Lung microvascular endothelial cell (primary cell): ENCODE data around the gene GNA12. TPM values are rescaled to one million over a fixed set of nuclear protein-coding genes. Genes with fewer than 3 reads are reported as not detected.
A peak's percentile ranks its signal among the peaks of the same experiment; 100 is the strongest.
"Not testable (repeated sequence)": the region's sequence is repeated elsewhere in the genome, so short reads cannot be mapped to it uniquely, and the experiment has no call there.

Source experiments
- DNase-seq, 2 donors: peaks; one replicate each; pipeline versions ENCODE4 v3.0.0 to v3.0.0-alpha.2; 2010; ENCODE audit warnings: low read depth in 2 of 2
- total RNA-seq: library from RNA; depleted of rRNA; stranded (reverse); fragments of >200 nt; gene quantifications from 2 replicates; pipeline ENCODE4 v1.2.1, GENCODE V29; 2014

Gene GNA12
- total RNA-seq, 1 donor from 2014 or later, result 27.2 TPM

- DNase-seq, result no peak
Observed at GRCh38 chr7:2701424-2701823, 142.7 kb downstream of the GNA12 start.

- no peak for DNase-seq
Observed at GRCh38 chr7:2700141-2700850, 143.8 kb downstream of the GNA12 start.

GRCh38 chr7:2699289-2699620 lies 144.9 kb downstream of the GNA12 start:
- no peak for DNase-seq

GRCh38 chr7:2698581-2699288 lies 145.4 kb downstream of the GNA12 start:
- no peak for DNase-seq

- DNase-seq, result not testable (repeated sequence)
Observed at GRCh38 chr7:2694122-2694436, 150.0 kb downstream of the GNA12 start.

- DNase-seq, result not testable (repeated sequence)
Observed at GRCh38 chr7:2693420-2694121, 150.5 kb downstream of the GNA12 start.

- DNase-seq, result no peak
Observed at GRCh38 chr7:2692543-2692942, 151.6 kb downstream of the GNA12 start.

- DNase-seq, result not testable (repeated sequence)
Observed at GRCh38 chr7:2691932-2692439, 152.1 kb downstream of the GNA12 start.

- no peak for DNase-seq
Observed at GRCh38 chr7:2691011-2691707, 152.9 kb downstream of the GNA12 start.

GRCh38 chr7:2689951-2690705 lies 154.0 kb downstream of the GNA12 start:
- DNase-seq, result peak; percentile 31 to 36

- DNase-seq, result no peak
Observed at GRCh38 chr7:2689343-2689847, 154.7 kb downstream of the GNA12 start.

GRCh38 chr7:2688409-2689342 lies 155.4 kb downstream of the GNA12 start:
- DNase-seq, result no peak

- no peak for DNase-seq
Observed at GRCh38 chr7:2687881-2688318, 156.2 kb downstream of the GNA12 start, which contains the start of gene AMZ1. Gene AMZ1 (plus strand): TSS chr7:2688202. CDS start chr7:2700452, 12,250 bp downstream.

GRCh38 chr7:2687338-2687869 lies 156.7 kb downstream of the GNA12 start:
- DNase-seq, result no peak

GRCh38 chr7:2686101-2686500 lies 158.0 kb downstream of the GNA12 start:
- DNase-seq, result no peak

GRCh38 chr7:2684501-2684900 lies 159.6 kb downstream of the GNA12 start:
- no peak for DNase-seq

GRCh38 chr7:2681929-2682799 lies 161.9 kb downstream of the GNA12 start:
- DNase-seq, result no peak

GRCh38 chr7:2680792-2681490 lies 163.2 kb downstream of the GNA12 start:
- peak; percentile 59 to 82 for DNase-seq
